HEK293 (cell line): ENCODE results near the gene CLDN14.

Experiments used
- CTCF ChIA-PET: fragments of 350-600 bp; formaldehyde crosslinking; extraction: SDS; loops from one replicate; lab custom pipeline; 2021; ENCODE audit warnings: antibody characterized with exemption; lab: Yijun Ruan, JAX
- POLR2A ChIA-PET: fragments of 300-600 bp; formaldehyde crosslinking; extraction: SDS; loops from one replicate; lab custom pipeline; 2020; ENCODE audit warnings: antibody characterized with exemption, inconsistent platforms; lab: Yijun Ruan, JAX
- H3K27ac ChIP-seq: fragments of 200-500 bp; sonication (Bioruptor generic); 2 replicates; pipeline ENCODE4 v1.5.1; 2014; ENCODE audit warnings: low read depth, low read length, control low read depth, inconsistent platforms; ENCODE audit errors: extremely low read depth
- H3K36me3 ChIP-seq, 2 experiments: fragments of 200-500 bp in 1 of 2; sonication (Bioruptor generic) in 1 of 2; 1 replicate in 1 of 2; 2 replicates in 1 of 2; pipeline ENCODE4 v1.5.1; 2014 to 2017; ENCODE audit warnings: inconsistent platforms in 2 of 2, low read length in 2 of 2; ENCODE audit not compliant: control insufficient read depth in 2 of 2, insufficient read depth in 1 of 2
- H3K4me1 ChIP-seq: fragments of 200-500 bp; sonication (Bioruptor generic); 2 replicates; pipeline ENCODE4 v1.5.1; 2014; ENCODE audit warnings: mild to moderate bottlenecking, low read length, inconsistent platforms; ENCODE audit not compliant: control insufficient read depth, insufficient read depth
- H3K4me3 ChIP-seq: 2 replicates; pipeline ENCODE4 v1.5.1; 2011; ENCODE audit warnings: low read depth, mild to moderate bottlenecking, control low read depth, low read length, moderate library complexity
- H3K9me3 ChIP-seq: fragments of 200-500 bp; sonication (Bioruptor generic); 2 replicates; pipeline ENCODE4 v1.5.1; 2014; ENCODE audit warnings: low read depth, low read length, inconsistent platforms; ENCODE audit not compliant: control insufficient read depth, insufficient read depth
- ELK4 ChIP-seq: IDR thresholded peaks from 2 replicates; pipeline ENCODE4 v1.6.1; 2011; ENCODE audit warnings: mild to moderate bottlenecking, low read depth, low read length, borderline replicate concordance
- GLIS2 ChIP-seq: fragments of 450-650 bp; formaldehyde crosslinking; IDR thresholded peaks from 2 replicates; pipeline ENCODE4 v1.5.1; 2016; ENCODE audit warnings: missing biosample characterization, missing genetic modification characterization
- MZF1 ChIP-seq: fragments of 450-650 bp; formaldehyde crosslinking; IDR thresholded peaks from 2 replicates; pipeline ENCODE4 v1.5.1; 2017; ENCODE audit warnings: missing biosample characterization, missing genetic modification characterization, borderline replicate concordance
- SP7 ChIP-seq: fragments of 450-650 bp; formaldehyde crosslinking; IDR thresholded peaks from 2 replicates; pipeline ENCODE4 v1.5.1; 2016; ENCODE audit warnings: missing biosample characterization, missing genetic modification characterization
- ZBTB21 ChIP-seq: fragments of 450-650 bp; formaldehyde crosslinking; IDR thresholded peaks from 2 replicates; pipeline ENCODE4 v1.5.1; 2017; ENCODE audit warnings: missing biosample characterization, missing genetic modification characterization
- ZNF132 ChIP-seq: fragments of 450-650 bp; formaldehyde crosslinking; IDR thresholded peaks from 2 replicates; pipeline ENCODE4 v1.5.1; 2017; ENCODE audit warnings: missing biosample characterization, missing genetic modification characterization, borderline replicate concordance
- ZNF148 ChIP-seq: fragments of 450-650 bp; formaldehyde crosslinking; IDR thresholded peaks from 2 replicates; pipeline ENCODE4 v1.5.0; 2017; ENCODE audit warnings: missing biosample characterization, missing genetic modification characterization, borderline replicate concordance
- ZNF169 ChIP-seq: fragments of 450-650 bp; formaldehyde crosslinking; IDR thresholded peaks from 2 replicates; pipeline ENCODE4 v1.5.1; 2016; ENCODE audit warnings: missing biosample characterization, missing genetic modification characterization
- ZNF211 ChIP-seq: fragments of 450-650 bp; formaldehyde crosslinking; IDR thresholded peaks from 2 replicates; pipeline ENCODE4 v1.5.1; 2016; ENCODE audit warnings: low read depth, missing biosample characterization, missing genetic modification characterization
- ZNF239 ChIP-seq: fragments of 450-650 bp; formaldehyde crosslinking; IDR thresholded peaks from 2 replicates; pipeline ENCODE4 v1.5.1; 2016; ENCODE audit warnings: missing biosample characterization, missing genetic modification characterization
- ZNF302 ChIP-seq: fragments of 450-650 bp; formaldehyde crosslinking; IDR thresholded peaks from 2 replicates; pipeline ENCODE4 v1.5.1; 2016; ENCODE audit warnings: missing biosample characterization, missing genetic modification characterization, low read depth
- ZNF404 ChIP-seq: fragments of 450-650 bp; formaldehyde crosslinking; IDR thresholded peaks from 2 replicates; pipeline ENCODE4 v1.5.1; 2017; ENCODE audit warnings: missing biosample characterization, missing genetic modification characterization
- ZNF423 ChIP-seq: fragments of 450-650 bp; formaldehyde crosslinking; IDR thresholded peaks from 2 replicates; pipeline ENCODE4 v1.5.1; 2016; ENCODE audit warnings: missing biosample characterization, missing genetic modification characterization
- ZNF510 ChIP-seq: fragments of 450-650 bp; formaldehyde crosslinking; IDR thresholded peaks from 2 replicates; pipeline ENCODE4 v1.5.1; 2018; ENCODE audit warnings: mild to moderate bottlenecking, missing genetic modification characterization, missing biosample characterization; ENCODE audit not compliant: insufficient replicate concordance
- ZNF514 ChIP-seq: fragments of 450-650 bp; formaldehyde crosslinking; IDR thresholded peaks from 2 replicates; pipeline ENCODE4 v1.5.1; 2016; ENCODE audit warnings: missing biosample characterization, missing genetic modification characterization
- ZNF548 ChIP-seq: fragments of 450-650 bp; formaldehyde crosslinking; IDR thresholded peaks from 2 replicates; pipeline ENCODE4 v1.5.1; 2016; ENCODE audit warnings: missing biosample characterization, missing genetic modification characterization
- ZNF555 ChIP-seq: fragments of 450-650 bp; formaldehyde crosslinking; conservative IDR thresholded peaks from 2 replicates; pipeline ENCODE4 v1.5.1; 2017; ENCODE audit warnings: missing biosample characterization, mild to moderate bottlenecking, missing genetic modification characterization, inconsistent platforms
- ZNF585B ChIP-seq: fragments of 450-650 bp; formaldehyde crosslinking; IDR thresholded peaks from 2 replicates; pipeline ENCODE4 v1.5.1; 2016; ENCODE audit warnings: missing biosample characterization, missing genetic modification characterization
- ZNF629 ChIP-seq: fragments of 450-650 bp; formaldehyde crosslinking; IDR thresholded peaks from 2 replicates; pipeline ENCODE4 v1.5.1; 2017; ENCODE audit warnings: missing biosample characterization, missing genetic modification characterization
- ZNF654 ChIP-seq: fragments of 450-650 bp; formaldehyde crosslinking; IDR thresholded peaks from 2 replicates; pipeline ENCODE4 v1.5.1; 2016; ENCODE audit warnings: low read depth, missing biosample characterization, missing genetic modification characterization
- ZNF76 ChIP-seq: fragments of 450-650 bp; formaldehyde crosslinking; IDR thresholded peaks from 2 replicates; pipeline ENCODE4; 2016; ENCODE audit warnings: low read depth, missing biosample characterization, missing genetic modification characterization, borderline replicate concordance
- ZNF830 ChIP-seq: fragments of 450-650 bp; IDR thresholded peaks from 2 replicates; pipeline ENCODE4 v1.5.0; 2018; ENCODE audit warnings: missing biosample characterization, missing genetic modification characterization, low read depth, mild to moderate bottlenecking, moderate library complexity
- ZNF837 ChIP-seq: fragments of 450-650 bp; formaldehyde crosslinking; IDR thresholded peaks from 2 replicates; pipeline ENCODE4 v1.5.1; 2016; ENCODE audit warnings: missing biosample characterization, missing genetic modification characterization
- ZSCAN30 ChIP-seq: fragments of 450-650 bp; IDR thresholded peaks from 2 replicates; pipeline ENCODE4 v1.5.1; 2018; ENCODE audit warnings: missing biosample characterization, mild to moderate bottlenecking, missing genetic modification characterization, moderate library complexity
- TF ChIP-seq, protein P1 (sequence below): fragments of 450-650 bp; formaldehyde crosslinking; IDR thresholded peaks from 2 replicates; pipeline ENCODE4 v1.5.1; 2016; ENCODE audit warnings: missing biosample characterization, missing genetic modification characterization

Gene CLDN14

GRCh38 chr21:36507397-36508018 is 27.6 kb upstream of the CLDN14 start (continued):
- no peak for TF ChIP-seq ZNF548 (tag by site-specific recombination)
- no peak for TF ChIP-seq ZNF423
- TF ChIP-seq ZNF211 = no peak
- no peak for TF ChIP-seq ZNF837 (tag by site-specific recombination)
- TF ChIP-seq ZNF239 = no peak
- no peak for TF ChIP-seq ZNF404 (tag by site-specific recombination)
- TF ChIP-seq ZNF585B (tag by site-specific recombination) = no peak

DNA sequence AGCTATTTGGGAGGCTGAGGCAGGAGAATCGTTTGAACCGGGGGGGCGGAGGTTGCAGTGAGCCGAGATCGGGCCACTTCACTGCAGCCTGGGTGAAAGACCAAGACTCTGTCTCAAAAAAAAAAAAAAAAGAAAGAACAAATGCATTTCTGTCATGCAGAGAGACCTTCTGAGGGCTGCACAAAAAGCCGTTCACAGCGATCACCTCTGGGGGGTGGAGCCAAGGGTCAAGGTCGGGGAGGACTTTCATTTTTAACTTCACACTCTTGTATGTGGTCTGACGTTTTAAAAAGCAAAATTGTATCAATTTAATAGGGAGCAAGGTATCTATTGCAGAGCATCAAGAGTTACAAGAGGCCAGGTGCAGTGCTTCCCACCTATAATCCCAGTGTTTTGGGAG is 26.6 kb upstream of the CLDN14 start:
- Histone ChIP-seq H3K4me3 (no peak overlapping the region), H3K36me3 (no peaks in the 10 kb centered on the region), H3K27ac (no peak overlapping the region), H3K9me3 (no peaks in the 10 kb centered on the region), H3K4me1 (peaks cover 11% of the 10 kb centered on the region)
- CTCF ChIA-PET = interaction anchor here (1.0 to 3.4 kb wide), 4 partner anchors 28 to 348 kb away, joined by 3 to 22 read pairs (median 4); no protein-coding TSS in a partner anchor
- POLR2A ChIA-PET = interaction anchor here (0.7 kb wide), 1 partner anchor 348 kb away, joined by 4 read pairs; no protein-coding TSS in a partner anchor
- no peak for TF ChIP-seq ZNF169 (tag by site-specific recombination)
- TF ChIP-seq ZNF629 = no peak
- TF ChIP-seq ZNF76 (tag by site-specific recombination) = no peak
- no peak for TF ChIP-seq ZNF830 (tag by site-specific recombination)
- no peak for TF ChIP-seq ZNF132
- TF ChIP-seq ZNF654 (tag by site-specific recombination) = no peak
- TF ChIP-seq SP7 (tag by site-specific recombination) = no peak
- TF ChIP-seq, protein P1, sequence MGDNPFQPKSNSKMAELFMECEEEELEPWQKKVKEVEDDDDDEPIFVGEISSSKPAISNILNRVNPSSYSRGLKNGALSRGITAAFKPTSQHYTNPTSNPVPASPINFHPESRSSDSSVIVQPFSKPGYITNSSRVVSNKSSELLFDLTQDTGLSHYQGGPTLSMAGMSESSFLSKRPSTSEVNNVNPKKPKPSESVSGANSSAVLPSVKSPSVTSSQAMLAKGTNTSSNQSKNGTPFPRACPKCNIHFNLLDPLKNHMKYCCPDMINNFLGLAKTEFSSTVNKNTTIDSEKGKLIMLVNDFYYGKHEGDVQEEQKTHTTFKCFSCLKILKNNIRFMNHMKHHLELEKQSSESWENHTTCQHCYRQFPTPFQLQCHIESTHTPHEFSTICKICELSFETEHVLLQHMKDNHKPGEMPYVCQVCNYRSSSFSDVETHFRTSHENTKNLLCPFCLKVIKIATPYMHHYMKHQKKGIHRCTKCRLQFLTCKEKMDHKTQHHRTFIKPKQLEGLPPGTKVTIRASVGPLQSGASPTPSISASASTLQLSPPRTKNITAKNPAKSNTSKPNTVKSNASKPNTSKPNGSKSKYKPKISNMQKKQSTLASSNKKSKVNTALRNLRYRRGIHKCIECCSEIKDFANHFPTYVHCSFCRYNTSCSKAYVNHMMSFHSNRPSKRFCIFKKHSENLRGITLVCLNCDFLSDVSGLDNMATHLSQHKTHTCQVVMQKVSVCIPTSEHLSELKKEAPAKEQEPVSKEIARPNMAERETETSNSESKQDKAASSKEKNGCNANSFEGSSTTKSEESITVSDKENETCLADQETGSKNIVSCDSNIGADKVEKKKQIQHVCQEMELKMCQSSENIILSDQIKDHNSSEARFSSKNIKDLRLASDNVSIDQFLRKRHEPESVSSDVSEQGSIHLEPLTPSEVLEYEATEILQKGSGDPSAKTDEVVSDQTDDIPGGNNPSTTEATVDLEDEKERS (tag by site-specific recombination) = no peak
- TF ChIP-seq ZNF555 = no peak
- TF ChIP-seq ZBTB21 (tag by site-specific recombination) = no peak
- no peak for TF ChIP-seq ZNF510 (tag by site-specific recombination)
- no peak for TF ChIP-seq ZNF302 (tag by site-specific recombination)
- TF ChIP-seq ZNF514 (tag by site-specific recombination) = no peak
- no peak for TF ChIP-seq ELK4
- no peak for TF ChIP-seq ZNF148 (tag by site-specific recombination)
- no peak for TF ChIP-seq ZSCAN30 (tag by site-specific recombination)
- no peak for TF ChIP-seq GLIS2 (tag by site-specific recombination)
- no peak for TF ChIP-seq MZF1
